AG04450 (cell line): ENCODE results near the gene ZNF462. TPM values are rescaled to one million over a fixed set of nuclear protein-coding genes. Genes with fewer than 3 reads are reported as not detected.

Experiments used
- CTCF ChIA-PET: fragments of 300-600, 350-600 bp; formaldehyde crosslinking; extraction: SDS; loops from one replicate; lab custom pipeline; 2022; ENCODE audit warnings: antibody characterized with exemption, inconsistent platforms; lab: Charles Lee
- POLR2A ChIA-PET: fragments of 350-600 bp; formaldehyde crosslinking; extraction: SDS; loops from one replicate; lab custom pipeline; 2021; ENCODE audit warnings: antibody characterized with exemption, inconsistent platforms; lab: Yijun Ruan, JAX
- DNase-seq: peaks from one replicate; pipeline ENCODE4 v3.0.0-alpha.2; 2011; ENCODE audit warnings: low read depth, low spot score
- H3K27ac ChIP-seq: one replicate; pipeline ENCODE4 v1.5.1; 2012; ENCODE audit warnings: low read depth, low read length, control low read depth
- H3K27me3 ChIP-seq: one replicate; pipeline ENCODE4 v1.6.0; 2012; ENCODE audit warnings: low read length; ENCODE audit not compliant: control insufficient read depth, insufficient read depth
- H3K4me3 ChIP-seq: 2 replicates; pipeline ENCODE4 v1.5.1; 2011; ENCODE audit warnings: mild to moderate bottlenecking, low read depth, low read length, control low read depth
- H3K9me3 ChIP-seq: 2 replicates; pipeline ENCODE4 v1.5.1; 2012; ENCODE audit warnings: low read length; ENCODE audit not compliant: control insufficient read depth, insufficient read depth
- polyA plus RNA-seq: library from polyadenylated mRNA; depleted of rRNA; stranded (reverse); fragments of >200 nt; gene quantifications from 2 replicates; pipeline ENCODE4 v1.2.3, GENCODE V29; 2011
- TF ChIP-seq, protein P1 (sequence below): IDR thresholded peaks from 2 replicates; pipeline ENCODE4 v1.5.1; 2011; ENCODE audit warnings: low read depth, low read length, control low read depth, inconsistent platforms

The ZNF462 gene
- polyA plus RNA-seq, 1 experiment = 7.5 TPM

DNA sequence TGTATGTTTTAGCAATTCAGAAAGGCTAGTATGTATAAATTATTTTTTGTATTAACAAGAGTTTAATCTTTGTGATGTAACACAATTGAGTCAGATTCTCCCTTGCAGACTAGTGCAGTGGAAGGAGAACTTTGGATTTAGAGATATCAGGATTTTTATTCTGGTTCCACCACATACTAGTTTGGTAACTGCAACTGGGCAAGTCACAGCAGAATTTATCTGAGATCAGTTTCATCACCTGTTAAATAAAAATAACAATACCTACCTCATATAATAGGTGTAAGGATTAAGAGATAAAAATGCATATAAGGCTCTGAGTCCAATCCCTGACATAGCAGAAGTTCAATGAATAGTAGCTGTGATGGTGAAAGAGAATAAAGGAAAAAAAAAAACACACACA, 34.0 kb upstream of the ZNF462 start:
- Histone ChIP-seq H3K4me3 (no peak overlapping the region), H3K27me3 (no peaks in the 10 kb centered on the region), H3K27ac (no peak overlapping the region), H3K9me3 (no peaks in the 10 kb centered on the region)
- DNase-seq = no peak
- ChIA-PET CTCF (no interaction called here), POLR2A (no interaction called here)
- TF ChIP-seq, protein P1, sequence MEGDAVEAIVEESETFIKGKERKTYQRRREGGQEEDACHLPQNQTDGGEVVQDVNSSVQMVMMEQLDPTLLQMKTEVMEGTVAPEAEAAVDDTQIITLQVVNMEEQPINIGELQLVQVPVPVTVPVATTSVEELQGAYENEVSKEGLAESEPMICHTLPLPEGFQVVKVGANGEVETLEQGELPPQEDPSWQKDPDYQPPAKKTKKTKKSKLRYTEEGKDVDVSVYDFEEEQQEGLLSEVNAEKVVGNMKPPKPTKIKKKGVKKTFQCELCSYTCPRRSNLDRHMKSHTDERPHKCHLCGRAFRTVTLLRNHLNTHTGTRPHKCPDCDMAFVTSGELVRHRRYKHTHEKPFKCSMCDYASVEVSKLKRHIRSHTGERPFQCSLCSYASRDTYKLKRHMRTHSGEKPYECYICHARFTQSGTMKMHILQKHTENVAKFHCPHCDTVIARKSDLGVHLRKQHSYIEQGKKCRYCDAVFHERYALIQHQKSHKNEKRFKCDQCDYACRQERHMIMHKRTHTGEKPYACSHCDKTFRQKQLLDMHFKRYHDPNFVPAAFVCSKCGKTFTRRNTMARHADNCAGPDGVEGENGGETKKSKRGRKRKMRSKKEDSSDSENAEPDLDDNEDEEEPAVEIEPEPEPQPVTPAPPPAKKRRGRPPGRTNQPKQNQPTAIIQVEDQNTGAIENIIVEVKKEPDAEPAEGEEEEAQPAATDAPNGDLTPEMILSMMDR = no peak

DNA sequence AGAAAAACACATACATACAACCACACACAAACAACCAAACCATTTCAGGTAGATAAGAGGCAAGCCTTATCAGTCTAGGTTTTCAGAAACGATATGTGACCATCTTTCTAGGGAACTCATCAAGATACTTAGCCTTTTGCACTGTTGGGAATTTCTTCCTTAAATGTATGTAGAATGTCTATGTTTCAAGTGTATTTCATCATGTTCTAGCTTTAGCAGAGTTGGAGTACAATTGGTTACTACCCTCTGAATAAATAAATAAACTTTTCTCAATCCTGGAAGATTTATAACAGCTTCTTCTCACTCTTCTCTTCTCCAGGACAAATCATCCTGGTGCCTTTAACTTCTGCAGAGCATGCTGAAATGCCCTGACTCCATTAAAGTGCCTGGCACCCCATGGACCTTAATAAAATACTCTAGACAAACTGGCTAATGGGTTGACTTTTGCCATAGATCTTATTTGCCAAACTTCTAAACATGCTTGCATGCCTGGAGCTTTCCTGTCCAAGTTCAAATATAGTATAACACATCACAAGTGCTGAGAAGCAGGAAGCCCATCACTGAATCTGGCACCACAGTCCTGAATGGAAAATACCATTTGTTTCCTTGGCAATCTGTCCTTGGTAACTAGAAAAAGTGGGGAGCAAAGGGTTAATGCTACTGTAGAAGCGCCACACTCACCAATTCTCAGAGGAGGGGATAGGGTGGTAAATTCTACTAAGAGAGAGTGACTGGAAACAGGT, 33.1 kb upstream of the ZNF462 start:
- Histone ChIP-seq H3K9me3 (no peaks in the 10 kb centered on the region), H3K27me3 (no peaks in the 10 kb centered on the region), H3K27ac (no peak overlapping the region), H3K4me3 (no peak overlapping the region)
- ChIA-PET CTCF (no interaction called here), POLR2A (no interaction called here)
- DNase-seq = no peak
- TF ChIP-seq, protein P1 = no peak

GRCh38 chr9:106830527-106831150, 32.3 kb upstream of the ZNF462 start:
- no peak for DNase-seq
- no peaks in the 10 kb centered on the region for H3K27me3 ChIP-seq
- H3K4me3 ChIP-seq = no peak overlapping the region
- CTCF ChIA-PET = no interaction called here
- TF ChIP-seq, protein P1 = no peak
- H3K9me3 ChIP-seq = no peaks in the 10 kb centered on the region
- H3K27ac ChIP-seq = no peak overlapping the region
- POLR2A ChIA-PET = no interaction called here

DNA sequence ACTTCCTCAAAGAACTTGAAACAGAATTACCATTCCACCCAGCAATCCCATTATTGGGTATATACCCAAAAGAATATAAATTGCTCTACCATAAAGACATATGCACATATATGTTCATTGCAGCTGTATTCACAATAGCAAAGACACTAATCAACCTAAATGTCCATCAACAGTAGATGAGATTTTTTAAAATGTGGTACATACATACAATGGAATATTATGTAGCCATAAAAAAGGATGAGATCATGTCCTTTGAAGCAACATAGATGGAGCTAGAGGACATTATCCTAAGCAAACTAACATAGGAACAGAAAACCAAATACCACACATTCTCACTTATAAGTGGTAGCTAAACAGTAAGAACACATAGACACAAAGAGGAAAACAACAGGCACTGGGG, 28.1 kb upstream of the ZNF462 start:
- Histone ChIP-seq H3K9me3 (no peaks in the 10 kb centered on the region), H3K27ac (no peak overlapping the region), H3K4me3 (no peak overlapping the region), H3K27me3 (no peaks in the 10 kb centered on the region)
- no peak for DNase-seq
- TF ChIP-seq, protein P1 = no peak
- POLR2A ChIA-PET = no interaction called here
- CTCF ChIA-PET = no interaction called here

GRCh38 chr9:106835840-106836239, 27.1 kb upstream of the ZNF462 start:
- H3K27me3 ChIP-seq = no peaks in the 10 kb centered on the region
- no peak for DNase-seq
- no peak overlapping the region for H3K27ac ChIP-seq
- ChIA-PET CTCF (no interaction called here), POLR2A (no interaction called here)
- H3K4me3 ChIP-seq = no peak overlapping the region
- TF ChIP-seq, protein P1 = no peak
- no peaks in the 10 kb centered on the region for H3K9me3 ChIP-seq
